Measurements from ENCODE around the gene TNXB.

TNXB gene

DNA sequence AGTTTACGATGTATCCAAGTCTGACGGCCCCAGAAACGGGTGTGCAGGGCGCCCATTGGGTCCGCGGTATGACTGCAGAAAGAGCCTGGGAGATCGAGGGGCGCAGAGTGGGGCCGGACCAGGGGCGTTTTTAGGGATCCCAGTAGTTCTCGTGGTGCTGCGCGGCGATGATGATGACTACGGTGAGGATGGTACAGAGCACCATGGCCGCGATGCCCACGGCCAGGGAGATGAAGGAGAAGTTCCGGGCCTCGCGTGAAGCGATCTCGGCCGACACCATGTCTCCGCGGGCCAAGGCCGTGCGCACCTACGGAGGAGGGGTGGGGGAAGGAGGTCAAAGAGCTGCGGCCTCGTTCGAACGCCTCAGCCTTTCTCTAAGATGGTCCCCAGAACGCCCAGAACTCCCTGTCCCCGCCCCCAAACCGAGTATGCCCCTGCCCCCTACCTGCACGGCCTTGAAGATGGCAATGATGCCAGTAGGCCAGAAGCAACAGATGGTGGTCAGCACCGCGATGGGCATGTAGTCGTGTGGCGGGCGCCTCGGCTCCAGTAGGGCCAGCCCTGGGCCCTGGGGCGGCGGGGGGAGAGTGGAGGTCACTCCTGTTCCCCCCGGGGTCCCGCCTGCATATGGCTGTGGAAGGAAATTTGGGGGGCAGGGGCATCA, 40.1 kb upstream of the TNXB start:
- H3K79me2 ChIP-seq (ENCODE audit: low read length) = no peaks in the 10 kb centered on the region
- no peak overlapping the region for H2AFZ ChIP-seq (ENCODE audit: low read depth, low read length)
- H3K36me3 ChIP-seq (replicated peaks; ENCODE audit: low read depth, low read length) = no peaks in the 10 kb centered on the region
- H4K20me1 ChIP-seq (ENCODE audit: insufficient read depth, low read length) = no peaks in the 10 kb centered on the region
- no peak overlapping the region for H3K9ac ChIP-seq (ENCODE audit: low read length)
- TF ChIP-seq, protein P1, sequence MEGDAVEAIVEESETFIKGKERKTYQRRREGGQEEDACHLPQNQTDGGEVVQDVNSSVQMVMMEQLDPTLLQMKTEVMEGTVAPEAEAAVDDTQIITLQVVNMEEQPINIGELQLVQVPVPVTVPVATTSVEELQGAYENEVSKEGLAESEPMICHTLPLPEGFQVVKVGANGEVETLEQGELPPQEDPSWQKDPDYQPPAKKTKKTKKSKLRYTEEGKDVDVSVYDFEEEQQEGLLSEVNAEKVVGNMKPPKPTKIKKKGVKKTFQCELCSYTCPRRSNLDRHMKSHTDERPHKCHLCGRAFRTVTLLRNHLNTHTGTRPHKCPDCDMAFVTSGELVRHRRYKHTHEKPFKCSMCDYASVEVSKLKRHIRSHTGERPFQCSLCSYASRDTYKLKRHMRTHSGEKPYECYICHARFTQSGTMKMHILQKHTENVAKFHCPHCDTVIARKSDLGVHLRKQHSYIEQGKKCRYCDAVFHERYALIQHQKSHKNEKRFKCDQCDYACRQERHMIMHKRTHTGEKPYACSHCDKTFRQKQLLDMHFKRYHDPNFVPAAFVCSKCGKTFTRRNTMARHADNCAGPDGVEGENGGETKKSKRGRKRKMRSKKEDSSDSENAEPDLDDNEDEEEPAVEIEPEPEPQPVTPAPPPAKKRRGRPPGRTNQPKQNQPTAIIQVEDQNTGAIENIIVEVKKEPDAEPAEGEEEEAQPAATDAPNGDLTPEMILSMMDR (IDR thresholded peaks at IDR 0.05; ENCODE audit: low read depth, low read length) = no peak
- TF ChIP-seq EZH2phosphoT487 (IDR thresholded peaks at IDR 0.05; ENCODE audit: low read depth) = no peak
- H3K9me3 ChIP-seq (ENCODE audit: insufficient read depth, low read length) = no peaks in the 10 kb centered on the region
- H3K4me2 ChIP-seq (ENCODE audit: low read length) = no peak overlapping the region
- H3K4me1 ChIP-seq (ENCODE audit: low read length) = peaks cover 3% of the 10 kb centered on the region; the same call in 1 of the 2 replicates
- H3K27me3 ChIP-seq (ENCODE audit: low read depth, low read length) = 0 out of 2 replicates have a peak, but pooled peaks cover 5% of the 10 kb centered on the region
- H3K27ac ChIP-seq (ENCODE audit: low read length) = no peak overlapping the region
- no peak overlapping the region for H3K4me3 ChIP-seq (ENCODE audit: low read length)

DNA sequence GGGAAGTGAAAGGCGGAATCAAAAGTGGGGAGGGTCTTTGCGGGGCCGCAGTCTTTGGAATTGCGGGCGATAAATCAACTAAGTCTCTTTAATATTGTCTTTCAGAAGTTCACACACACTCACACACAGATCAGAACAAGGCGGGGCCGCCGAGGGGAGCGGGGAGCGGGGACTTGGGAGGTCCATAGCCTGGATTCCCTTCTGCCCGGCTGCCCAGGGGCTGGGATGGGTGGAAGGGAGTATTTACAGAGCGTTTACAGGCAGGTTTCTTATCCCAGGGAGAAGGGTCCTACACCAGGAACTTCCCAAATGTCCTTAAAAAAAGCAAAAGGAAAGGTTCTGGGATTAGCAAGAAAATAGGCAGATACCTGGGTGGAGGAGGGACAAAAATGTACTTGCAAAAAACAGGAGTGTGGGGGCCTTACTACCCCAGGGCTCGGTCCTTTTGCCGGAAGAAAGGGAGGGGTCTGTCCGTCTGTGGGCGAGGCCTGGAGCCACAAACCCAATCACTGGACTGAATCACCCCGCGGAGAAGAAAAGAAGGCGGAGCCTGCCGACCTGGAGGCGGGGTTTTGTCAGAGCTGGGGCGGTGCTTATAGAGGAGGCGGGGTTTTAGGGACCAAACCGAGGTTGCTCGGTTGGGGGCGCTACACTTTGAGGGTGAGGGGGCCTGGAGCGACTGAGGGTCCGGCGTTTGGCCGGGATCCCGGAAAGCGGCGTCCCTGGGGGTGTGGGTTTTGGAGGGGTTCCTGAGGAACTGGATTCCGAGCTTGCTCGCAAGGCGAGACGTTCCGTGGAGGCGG, 39.4 kb upstream of the TNXB start:
- no peaks in the 10 kb centered on the region for H3K9me3 ChIP-seq (ENCODE audit: insufficient read depth, low read length)
- H3K4me2 ChIP-seq (ENCODE audit: low read length) = no peak overlapping the region
- H4K20me1 ChIP-seq (ENCODE audit: insufficient read depth, low read length) = no peaks in the 10 kb centered on the region
- no peaks in the 10 kb centered on the region for H3K36me3 ChIP-seq (replicated peaks; ENCODE audit: low read depth, low read length)
- peaks cover 3% of the 10 kb centered on the region; the same call in 1 of the 2 replicates for H3K4me1 ChIP-seq (ENCODE audit: low read length)
- no peak overlapping the region for H2AFZ ChIP-seq (ENCODE audit: low read depth, low read length)
- no peak for TF ChIP-seq EZH2phosphoT487 (IDR thresholded peaks at IDR 0.05; ENCODE audit: low read depth)
- TF ChIP-seq, protein P1 (IDR thresholded peaks at IDR 0.05; ENCODE audit: low read depth, low read length) = no peak
- 0 out of 2 replicates have a peak, but pooled peaks cover 5% of the 10 kb centered on the region for H3K27me3 ChIP-seq (ENCODE audit: low read depth, low read length)
- no peak overlapping the region for H3K4me3 ChIP-seq (ENCODE audit: low read length)
- no peak overlapping the region for H3K9ac ChIP-seq (ENCODE audit: low read length)
- no peak overlapping the region for H3K27ac ChIP-seq (ENCODE audit: low read length)
- no peaks in the 10 kb centered on the region for H3K79me2 ChIP-seq (ENCODE audit: low read length)

DNA sequence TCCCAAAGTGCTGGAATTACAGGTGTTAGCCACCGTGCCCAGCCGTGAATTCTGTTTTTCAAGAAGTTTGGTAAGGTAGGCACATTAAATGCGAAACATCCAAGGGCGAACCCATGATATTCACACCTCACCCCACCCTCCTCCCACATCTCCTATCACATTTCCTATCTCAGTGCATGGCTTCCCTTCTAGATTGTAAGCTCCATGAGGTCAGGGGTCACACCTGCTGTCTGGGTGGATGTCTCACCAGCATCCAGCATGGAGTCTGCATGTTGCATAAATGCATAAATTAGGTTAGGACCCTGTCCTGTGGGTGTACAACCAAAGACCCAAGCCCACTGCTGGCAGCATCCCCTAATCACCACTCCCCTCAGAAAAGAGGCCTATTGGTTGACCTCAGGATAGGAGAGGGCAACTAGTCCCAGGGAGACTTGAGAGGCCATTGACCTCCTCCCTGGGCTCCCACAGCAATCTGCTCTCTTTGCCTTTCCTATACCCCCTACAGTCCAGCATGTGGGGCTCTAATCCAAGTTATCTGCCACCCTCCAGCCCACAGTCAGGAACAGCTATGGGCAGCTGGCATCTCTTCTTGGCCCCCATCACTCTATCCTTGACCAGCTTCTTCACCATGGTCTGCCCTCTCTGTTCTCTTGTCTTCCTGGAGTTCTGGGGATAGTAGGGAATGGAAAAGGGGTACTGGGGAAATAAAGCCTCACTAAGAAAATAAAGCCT, 38.4 kb upstream of the TNXB start:
- Histone ChIP-seq H3K9me3 (ENCODE audit: insufficient read depth, low read length) (no peaks in the 10 kb centered on the region), H3K4me2 (ENCODE audit: low read length) (no peak overlapping the region), H3K27ac (ENCODE audit: low read length) (no peak overlapping the region)

More for the DNA sequence above, 38.4 kb upstream of the TNXB start:
- Histone ChIP-seq H3K4me1 (ENCODE audit: low read length) (no peaks in the 10 kb centered on the region), H3K4me3 (ENCODE audit: low read length) (no peak overlapping the region), H3K36me3 (replicated peaks; ENCODE audit: low read depth, low read length) (no peaks in the 10 kb centered on the region), H2AFZ (ENCODE audit: low read depth, low read length) (no peak overlapping the region), H3K27me3 (ENCODE audit: low read depth, low read length) (0 out of 2 replicates have a peak, but pooled peaks cover 5% of the 10 kb centered on the region), H3K9ac (ENCODE audit: low read length) (no peak overlapping the region), H3K79me2 (ENCODE audit: low read length) (no peaks in the 10 kb centered on the region), H4K20me1 (ENCODE audit: insufficient read depth, low read length) (no peaks in the 10 kb centered on the region)
- TF ChIP-seq, protein P1 (IDR thresholded peaks at IDR 0.05; ENCODE audit: low read depth, low read length) = no peak
- TF ChIP-seq EZH2phosphoT487 (IDR thresholded peaks at IDR 0.05; ENCODE audit: low read depth) = no peak

Measured in OCI-LY3 (cell line).